ENCODE data around the gene TRABD2B.

Gene TRABD2B

DNA sequence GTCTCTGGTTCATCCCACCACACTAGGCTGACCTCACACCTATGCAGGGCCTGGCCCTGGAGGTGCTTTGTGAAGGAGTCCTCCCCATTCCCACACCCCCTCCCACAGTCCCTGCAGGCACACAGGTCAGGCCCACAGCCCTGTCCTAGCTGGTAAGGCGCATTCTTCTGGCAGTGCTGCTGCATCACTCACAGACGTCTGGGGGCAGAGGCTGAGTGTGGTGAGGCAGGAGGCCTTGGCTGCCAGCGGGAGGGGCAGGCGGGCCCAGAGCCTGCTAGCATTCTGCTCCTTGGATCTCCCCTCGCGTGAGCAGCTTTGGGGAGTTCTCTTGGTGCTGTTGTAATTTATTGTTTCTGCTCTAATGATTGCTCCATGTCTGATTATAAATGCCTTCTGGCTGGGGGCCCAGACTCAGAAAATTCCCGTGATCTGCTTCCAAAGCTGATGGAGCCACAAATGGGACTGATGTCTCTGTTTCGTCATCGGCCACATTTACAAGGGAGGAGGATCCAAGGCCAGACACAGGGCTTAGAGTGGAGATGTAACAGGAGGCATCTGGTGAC, 62.9 kb downstream of the TRABD2B start:
- no peak for DNase-seq

DNA sequence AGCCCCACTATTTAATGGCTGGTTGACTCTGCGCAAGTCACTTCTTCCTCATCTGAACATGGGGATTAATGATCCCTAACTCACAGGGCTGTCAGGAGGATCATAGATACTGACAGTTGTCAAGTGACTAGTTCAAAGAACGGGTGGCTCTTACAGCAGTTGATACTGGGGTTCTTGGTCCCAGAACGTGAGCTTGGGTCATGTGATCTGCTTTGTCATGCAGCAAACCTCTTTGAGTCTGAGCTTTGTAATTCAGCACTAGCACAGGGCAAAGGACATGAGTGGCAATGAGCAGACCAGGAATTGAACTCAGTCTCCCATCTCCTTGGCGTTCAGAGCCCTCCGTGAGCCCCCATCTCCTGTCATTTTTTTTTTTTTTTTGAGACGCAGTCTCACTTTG, 64.4 kb downstream of the TRABD2B start:
- no peak for DNase-seq

DNA sequence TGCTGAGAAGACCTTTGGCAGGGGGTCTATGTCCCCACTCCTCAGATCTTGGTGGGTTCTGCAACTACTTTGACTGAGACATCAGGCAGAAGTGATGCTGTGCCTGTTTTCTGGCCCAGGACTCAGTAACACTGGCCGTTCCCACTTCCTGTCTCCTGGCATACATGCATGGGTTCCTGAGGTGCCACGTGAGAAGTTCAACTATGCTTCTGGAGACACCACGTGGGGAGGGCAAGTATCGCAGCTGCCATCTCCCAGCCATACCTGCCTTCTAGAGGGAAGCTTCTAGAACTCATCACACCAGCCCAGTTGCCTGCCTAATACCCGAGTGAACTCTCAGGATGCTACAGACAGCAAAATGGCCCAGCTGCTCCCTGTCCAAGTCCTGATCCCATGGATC, 65.8 kb downstream of the TRABD2B start:
- no peak for DNase-seq

DNA sequence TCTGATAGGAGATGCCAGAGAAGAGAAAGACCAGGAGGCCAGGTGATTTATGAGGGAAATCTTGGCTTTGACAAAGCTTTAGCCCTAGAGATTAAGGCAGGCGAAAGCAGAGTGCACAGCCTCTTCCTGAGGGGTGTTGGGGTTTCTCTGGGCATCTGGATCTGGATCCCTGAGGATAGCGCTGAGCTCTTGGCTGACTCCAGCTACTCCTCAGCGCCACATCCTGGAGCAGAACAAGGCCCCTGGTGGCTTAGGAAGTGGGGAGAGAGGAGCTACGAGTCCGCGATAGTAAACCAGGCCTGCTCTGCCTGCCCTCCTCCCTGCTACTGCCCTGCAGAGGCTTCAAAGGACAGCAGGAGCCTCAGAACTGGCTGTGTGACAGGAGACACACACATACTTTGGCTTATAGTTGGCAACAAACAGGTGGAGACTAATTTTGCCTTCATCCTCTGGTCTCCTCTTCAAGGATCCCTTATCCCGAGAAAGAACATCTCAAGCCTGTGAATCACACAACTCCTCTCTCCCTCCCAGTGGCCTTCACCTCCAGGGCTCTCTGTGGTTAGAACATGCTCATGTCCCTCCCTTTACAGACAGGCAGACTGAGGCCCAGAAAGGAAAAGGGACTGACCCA, 66.9 kb downstream of the TRABD2B start:
- DNase-seq = no peak

DNA sequence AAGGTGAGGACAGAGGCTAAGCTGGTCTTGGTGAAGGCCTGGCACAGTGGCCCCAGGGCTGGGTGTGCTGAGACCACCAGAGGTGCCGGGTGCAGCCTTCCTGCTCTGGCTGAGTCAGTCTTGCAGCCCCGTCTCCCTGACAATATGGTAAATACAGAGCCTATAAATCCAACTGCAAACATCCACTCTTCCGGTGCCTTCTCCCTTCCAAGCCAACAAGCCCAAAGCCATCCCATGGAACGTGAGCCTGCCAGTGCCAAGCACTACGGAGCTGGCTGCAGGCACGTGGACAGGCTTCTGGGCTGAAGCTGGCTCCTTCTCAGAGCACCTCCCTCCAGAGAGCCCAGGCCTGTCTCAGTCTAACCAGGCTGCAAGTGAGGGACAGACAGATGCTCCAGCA, 70.0 kb downstream of the TRABD2B start:
- no peak for DNase-seq

DNA sequence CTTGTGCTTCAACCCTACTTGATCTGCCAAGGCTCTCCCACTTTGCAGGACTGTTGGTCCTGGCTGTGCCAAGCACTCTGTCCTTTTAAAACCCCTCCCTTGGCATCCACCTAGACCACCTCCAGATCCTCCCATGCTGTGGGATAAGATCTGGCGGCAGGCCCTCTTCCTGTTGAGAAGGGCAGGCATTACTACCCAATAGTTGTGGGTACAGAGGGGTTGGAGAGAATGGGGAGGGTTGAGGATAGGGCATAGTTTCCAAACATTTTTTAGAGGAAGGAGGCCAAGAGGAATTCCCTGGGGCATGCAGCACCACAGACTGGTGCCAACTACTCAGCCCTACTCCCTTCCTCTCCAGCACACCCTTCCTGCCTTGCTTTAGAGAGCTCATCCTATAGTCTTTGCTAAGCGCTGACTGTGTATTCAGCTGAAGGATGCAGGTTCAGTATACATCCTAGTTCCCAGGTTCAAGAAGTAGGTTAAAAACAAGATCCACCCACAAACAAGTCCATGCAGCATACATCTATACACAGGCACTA, 70.7 kb downstream of the TRABD2B start:
- no peak for DNase-seq

DNA sequence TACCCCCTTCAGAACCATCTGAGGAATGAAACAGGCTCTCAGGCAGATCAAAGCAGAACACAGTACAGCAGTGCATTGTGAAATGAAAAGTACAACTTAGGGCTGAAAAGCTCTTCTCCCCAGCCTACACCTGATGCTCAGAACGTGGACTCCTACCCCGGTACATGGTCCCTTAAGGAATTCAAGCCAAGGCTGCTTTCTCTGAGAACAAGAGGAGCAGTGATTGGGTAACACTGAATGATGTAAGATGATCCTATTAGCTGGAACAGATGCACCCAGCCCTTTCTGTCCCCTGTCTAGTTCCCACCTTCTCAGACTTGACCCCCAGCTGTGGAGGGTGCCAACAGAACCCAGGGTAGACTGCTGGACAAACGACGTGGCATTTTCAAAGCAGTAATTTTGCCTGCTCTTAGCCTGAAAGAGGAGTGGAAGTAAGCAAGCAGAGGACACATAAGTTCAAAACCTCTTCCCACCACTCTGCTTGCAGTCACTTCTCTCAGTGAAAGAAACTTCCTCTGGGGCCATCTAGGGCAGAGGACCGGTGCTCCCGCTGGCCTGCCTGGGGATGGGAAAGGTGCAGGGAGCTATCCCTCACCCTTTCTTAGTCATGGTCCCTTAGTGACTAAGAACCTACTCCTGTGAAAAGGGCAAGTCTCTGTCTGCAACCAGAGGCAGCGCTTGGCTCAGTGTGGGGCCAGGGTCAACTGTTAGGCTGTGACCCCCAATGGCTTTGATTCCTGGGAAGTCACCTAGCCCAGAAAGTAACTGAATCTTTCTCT, 72.7 kb downstream of the TRABD2B start:
- DNase-seq = no peak

DNA sequence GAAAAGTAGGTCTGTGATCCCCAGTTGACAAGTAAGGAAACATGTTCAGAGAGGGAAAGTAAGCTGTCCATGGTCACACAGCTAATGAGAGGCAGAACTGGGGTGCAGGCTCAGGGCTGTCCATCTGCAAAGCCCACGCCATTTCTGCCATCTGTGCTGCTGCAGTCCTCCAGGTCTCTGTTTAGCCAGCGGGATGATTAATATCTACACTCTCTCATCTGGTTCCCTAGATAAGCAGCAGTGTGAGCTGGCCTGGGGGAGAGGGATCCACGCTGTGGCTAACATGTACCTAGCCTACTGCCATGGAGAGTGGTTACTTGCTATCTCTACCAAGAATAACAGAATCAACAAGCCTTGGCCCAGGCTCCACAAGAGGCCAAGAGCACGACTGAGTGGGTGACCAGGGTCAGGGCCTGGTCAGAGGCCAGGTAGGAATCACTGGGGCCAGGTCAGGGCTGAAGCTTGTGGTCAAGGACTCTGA, 75.2 kb downstream of the TRABD2B start:
- DNase-seq = no peak

DNA sequence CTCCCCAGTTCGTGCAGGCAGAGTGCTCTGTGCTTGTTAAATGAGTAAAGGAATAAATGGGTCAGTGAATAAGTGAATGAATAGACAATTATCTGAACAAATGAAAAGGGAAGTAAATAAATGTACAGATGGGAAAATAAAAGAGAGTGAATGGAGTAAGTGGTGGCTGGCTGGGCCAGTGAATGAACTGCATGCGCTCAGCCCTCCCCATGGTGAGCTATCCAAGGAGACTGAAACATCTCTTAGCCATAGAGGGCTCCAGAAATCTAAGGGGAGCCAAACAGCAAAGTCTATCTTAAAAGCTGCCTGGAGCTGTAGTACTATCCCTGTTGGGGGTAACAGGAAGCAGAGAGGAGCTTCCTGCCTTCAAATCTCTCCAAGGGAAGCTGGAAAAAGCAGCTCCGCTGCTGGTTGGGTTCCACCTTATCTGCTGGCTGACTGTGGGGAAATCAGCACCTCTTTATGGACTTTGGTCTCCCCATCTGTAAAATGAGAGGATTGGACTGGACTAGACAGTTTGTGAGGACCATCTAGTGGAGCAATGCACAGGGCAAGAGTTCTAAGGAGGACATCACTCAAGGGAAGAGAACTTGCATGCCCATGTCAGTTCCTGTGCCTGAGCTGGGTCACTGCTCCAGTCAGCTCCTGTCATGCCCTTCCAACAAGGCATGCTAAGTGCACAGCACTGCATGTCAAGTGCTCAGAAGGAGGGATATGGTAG, 77.9 kb downstream of the TRABD2B start:
- DNase-seq = no peak

DNA sequence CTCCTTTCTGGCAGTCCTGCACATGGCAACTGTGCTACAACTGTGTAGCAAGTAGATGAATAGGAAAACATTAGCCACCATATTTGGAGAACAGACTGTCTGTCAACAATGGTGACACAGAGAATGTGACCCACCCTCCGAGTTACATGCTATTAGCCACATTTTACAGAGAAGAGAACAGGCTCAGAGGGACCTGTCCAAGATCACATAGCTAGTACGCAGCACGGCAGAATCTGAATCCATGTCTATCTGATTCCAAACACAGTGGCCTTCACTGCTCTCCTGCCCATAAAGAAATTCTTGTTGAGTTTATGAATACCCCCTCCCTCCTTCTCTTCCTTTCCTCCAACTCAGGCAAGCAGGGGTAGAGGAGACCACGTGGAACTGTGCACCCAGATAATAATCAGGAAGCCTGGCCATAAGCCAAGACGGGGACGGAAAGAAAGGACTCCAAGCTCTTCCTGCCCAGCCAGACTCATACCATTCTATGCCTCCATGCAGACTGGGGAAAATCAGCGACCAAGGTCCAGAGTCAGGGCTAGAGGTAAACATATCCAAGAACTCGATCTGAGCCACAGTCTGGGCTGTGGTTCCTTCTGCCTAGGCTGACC, 78.8 kb downstream of the TRABD2B start:
- DNase-seq = no peak

DNA sequence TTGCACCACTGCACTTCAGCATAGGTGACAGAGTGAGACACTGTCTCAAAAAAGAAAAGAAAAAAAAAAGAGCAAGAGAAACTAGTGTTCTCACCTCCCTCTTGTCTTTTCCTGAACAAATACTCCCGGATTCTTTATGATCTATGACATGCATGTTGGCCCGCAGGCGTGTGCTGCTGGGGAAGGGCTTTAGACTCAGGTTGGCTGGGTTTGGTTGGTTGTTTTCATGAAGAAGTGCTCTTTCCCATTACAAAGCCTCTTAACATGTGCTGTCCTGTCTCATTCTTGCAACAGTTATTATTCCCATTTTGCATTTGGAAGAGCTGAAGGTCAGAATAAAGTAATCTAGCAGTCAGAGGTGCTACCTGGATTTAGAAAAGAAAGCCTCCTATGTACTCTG, 79.5 kb downstream of the TRABD2B start:
- no peak for DNase-seq

DNA sequence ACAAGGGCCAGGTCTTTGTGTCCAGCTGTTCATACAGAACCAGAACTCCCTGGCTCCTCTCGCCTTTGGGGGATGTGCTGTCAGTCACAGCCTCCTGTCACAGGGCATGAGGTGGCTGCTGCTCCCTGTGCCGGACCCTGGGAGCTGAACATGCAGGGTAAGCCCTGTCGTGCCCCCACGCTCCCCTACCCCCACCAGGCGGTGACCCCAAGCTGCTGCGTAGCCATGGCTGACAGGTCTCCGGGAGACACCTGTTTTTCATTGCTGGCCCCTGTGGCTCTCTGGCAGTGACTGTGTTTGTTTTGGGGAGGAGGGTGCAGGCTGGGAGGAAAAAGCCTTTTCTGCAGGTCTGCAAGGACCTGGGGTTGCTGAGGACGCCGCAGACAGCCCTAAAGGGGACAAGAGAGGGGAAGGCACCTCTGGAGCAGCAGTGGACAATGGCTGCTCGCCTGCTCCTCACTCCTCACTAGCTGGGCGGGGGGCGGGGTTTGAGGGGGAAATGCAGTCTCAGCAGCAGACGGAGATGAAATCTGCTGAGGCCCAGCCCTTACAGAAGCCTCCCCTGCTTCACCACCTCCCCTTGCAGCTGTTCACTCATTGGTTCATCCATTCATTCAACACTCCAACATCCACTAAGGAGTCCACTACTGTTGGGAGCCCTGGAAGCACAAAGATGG, 81.4 kb downstream of the TRABD2B start:
- DNase-seq = no peak

DNA sequence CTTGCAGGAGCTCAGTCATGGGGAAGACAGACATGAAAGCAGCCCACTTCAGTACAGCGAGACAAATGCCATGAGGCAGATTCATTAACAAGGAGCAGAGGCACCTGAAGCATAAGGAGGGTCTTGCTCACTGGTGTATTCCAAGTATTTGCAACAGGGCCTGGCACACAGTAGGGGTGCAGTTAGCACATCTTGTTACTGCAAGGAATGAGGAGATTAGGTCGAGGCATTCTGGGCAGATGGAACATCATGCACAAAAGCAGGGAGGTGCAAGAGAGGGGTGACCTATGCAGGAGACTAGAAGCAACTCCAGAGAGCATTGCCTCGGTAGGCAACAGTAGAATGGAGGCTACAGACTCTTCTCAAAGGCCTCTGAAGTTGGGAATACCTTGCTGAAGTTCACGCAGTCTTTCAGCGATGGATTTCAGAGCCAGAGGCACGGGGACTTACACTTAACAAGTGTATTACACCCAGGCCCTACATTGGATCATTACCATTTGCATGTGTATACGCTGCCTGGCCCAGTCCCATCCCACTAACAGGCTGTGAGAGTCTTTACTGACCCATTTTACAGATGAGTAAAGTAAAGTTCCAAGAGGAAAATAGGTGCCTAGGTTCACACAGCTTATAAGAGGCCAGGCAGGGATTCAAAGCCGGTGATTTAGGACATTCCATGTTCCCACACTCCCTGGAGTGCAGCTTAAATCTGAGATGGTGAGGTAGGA, 82.1 kb downstream of the TRABD2B start:
- DNase-seq = no peak

DNA sequence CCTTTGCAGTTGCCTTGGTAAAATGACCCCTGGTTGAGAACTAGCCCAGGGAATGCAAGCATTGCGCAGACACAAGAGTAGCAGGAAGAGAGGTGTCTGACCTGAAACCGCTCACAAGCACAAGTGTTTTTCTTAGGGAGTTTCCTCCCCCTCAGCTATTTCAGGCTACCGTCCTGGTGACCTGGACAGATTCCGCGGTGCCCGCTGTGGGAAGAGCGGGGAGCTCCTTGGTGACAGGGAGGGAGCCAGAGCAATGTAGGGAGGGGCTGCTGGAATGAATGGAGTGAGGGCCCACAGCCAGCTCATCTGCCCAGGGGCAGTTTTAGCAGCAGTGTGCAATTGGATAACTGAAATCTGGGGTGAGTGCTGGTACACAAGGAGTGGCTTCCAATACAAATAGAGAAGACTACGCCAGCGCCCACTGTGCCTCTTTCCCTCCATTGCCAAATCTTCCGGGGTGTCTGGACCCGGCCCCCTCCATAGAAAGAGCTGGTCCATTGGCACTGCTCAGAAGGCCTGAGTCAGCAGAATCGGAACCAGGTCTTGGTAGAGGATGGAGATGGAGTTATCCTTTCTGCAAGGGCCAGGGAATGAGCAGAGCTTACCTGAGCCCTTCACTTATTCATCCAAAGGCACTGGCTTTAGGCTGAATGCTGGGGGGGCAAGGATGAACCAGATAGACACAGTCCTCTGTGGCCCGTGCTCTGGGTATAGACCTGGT, 82.8 kb downstream of the TRABD2B start:
- DNase-seq = no peak

DNA sequence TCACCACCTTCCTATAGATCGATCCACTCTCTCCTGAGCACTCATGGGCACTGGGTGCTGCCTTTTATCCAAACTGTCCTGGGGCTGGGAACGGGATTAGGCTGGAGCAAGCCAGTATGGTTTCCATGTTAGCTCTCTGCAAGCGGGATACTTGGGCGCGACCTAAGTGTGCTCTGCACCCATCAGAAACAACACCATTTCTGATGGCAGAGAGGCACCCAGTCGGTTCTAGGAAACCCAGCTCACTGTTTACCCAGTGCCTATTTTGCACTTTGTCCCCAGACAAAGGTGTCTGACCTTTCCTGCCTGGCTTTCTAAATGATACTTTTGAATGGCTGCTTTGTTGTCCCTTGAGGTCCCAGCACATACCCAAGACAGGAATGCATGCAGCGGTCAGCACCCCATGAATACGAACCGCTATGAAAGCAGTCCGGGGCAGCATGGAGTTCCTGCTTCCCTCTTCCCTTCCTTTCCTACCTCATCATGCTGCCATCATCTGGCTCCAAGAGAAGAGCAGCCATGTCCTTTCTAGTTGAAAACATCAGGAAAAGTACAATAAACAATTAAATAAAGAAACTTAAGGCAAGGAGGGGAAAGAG, 83.9 kb downstream of the TRABD2B start:
- DNase-seq = no peak

DNA sequence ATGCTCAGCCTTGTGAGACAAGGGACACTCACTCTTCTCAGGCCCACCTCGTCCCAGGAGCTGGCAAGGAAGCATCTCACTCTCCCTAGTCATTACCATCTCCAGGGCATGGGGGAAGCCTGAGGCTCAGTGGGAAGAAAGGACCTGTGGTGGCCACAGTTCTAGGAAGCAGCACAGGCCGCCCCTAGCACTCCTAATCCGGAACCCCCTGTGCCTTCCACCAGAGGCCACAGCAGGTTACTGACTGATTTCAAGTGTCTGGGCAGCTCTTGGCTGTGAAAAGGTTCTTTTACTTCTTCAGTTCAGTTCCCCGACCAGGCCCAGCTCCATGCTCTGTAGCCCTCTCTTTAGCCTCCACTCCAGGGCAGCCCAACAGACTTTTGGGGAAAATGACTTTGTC, 84.4 kb downstream of the TRABD2B start:
- no peak for DNase-seq

DNA sequence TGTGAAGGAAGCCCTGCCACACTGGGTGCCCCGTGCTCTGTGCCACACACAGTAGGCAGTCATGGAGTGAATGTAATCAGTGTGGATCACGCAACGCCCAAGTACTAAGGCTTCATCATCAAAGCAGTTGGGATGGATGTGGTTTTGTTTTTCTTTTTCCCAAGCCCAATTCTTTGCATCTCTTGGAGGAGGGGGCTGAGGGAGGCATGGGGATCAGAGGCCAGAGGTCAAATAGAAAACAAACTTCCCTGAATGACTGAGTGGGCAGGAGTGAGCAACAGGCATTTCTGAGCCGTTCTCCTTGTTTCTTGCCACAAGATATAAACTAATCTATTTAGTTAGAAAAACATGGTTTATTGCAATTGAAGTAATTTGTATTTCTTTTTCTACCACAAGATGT, 85.3 kb downstream of the TRABD2B start:
- DNase-seq = no peak

DNA sequence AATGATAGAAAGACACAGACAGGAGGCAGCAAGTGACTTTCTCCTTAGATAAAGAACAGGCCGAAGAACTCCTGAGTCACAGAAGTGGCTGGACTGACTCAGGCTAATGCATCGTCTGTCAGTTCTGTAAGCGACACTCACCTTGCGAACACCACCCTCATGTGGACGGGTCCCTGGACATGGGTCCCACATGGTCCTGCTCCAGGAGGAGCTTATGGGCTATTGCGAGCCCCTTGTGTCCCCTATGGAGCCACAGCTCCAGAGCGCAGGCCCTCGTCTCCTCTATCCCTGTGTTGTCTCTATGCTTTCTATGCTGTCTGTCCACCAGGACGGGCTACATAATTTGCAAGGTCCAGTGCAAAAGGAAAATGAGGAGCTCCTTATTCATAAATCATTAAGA, 85.8 kb downstream of the TRABD2B start:
- DNase-seq = no peak

DNA sequence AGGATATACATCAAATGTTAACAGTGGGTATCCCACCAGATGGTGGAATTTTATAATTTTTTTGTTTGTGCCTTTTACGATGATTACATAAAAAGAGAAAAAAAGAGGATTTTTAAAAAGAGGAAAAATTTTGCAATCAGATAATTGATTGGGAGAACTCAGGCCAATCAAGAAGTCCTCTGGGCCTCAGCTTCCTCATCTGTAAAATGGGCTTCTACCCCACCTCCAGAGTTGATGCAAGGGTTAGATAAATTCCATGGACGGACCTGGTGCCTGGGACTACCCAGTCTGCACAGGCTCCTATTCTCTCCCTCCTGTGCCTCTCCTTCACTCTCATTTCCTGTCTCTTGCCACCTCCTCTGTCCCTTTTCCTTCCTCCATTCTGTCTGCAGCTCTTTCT, 88.9 kb downstream of the TRABD2B start:
- DNase-seq = no peak

DNA sequence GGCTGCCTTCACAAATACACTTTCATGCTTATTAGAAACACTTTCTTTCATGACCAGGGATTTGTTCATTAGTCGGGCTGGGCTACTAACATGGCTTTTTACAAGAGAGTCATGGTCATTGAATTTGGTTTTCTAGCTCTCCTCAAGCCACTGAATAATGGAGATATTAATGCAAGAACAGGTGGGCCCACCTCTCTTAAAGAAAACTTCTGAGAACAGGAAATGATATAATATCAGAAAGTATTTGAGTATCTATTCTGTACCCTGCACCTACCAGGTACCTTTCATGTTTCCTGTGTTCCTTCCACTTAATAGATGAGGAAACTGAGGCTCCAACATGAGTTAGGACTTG, 90.0 kb downstream of the TRABD2B start:
- no peak for DNase-seq
